ENCODE data around the gene PRPF40A. TPM values are rescaled to one million over a fixed set of nuclear protein-coding genes. Genes with fewer than 3 reads are reported as not detected.
A peak's percentile ranks its signal among the peaks of the same experiment; 100 is the strongest.

The PRPF40A gene
- total and polyA plus RNA-seq, 2 of the 13 experiments (the other 11 are each of a cell fraction or from before 2014, with no cell fraction given), result 146 to 207 TPM

DNA sequence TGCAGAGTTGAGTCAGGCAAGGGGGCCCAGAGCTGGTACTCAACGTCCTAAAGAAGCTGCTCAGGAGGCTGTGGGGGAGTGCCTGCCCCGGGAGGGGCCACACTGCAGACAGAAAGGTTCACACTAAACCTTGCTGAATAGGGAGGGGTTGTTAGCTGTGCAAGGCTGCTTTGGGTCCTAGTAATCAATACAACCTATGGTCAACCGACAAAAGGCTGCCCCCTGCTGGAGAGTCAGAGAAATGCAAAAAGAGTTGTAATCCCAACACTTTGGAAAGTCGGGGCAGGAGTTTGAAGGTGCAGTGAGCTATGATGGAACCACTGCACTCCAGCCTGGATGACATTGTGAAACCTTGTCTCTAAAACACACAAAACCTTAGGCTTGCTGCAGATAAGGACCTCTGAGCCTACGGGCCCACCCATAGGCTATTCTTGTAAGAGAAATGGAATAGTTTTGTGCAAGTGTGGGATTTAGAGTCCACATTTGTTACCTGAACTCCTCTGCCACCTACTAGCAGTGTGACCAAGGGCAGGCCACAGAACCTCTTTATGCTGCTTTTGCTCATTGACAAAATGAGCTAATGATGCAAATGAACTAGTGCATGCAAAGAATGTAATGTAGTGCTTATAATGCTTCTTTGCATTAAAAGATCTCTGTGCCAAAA, 81.5 kb downstream of the PRPF40A start (continued):
- TF ChIP-seq, protein P1, sequence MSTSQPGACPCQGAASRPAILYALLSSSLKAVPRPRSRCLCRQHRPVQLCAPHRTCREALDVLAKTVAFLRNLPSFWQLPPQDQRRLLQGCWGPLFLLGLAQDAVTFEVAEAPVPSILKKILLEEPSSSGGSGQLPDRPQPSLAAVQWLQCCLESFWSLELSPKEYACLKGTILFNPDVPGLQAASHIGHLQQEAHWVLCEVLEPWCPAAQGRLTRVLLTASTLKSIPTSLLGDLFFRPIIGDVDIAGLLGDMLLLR (CRISPR knock-in tag; IDR thresholded peaks at IDR 0.05), result no peak
- TF ChIP-seq ZNF605 (CRISPR knock-in tag; IDR thresholded peaks at IDR 0.05) (no peak), SALL1 (CRISPR knock-in tag; IDR thresholded peaks at IDR 0.05) (peak; percentile 39; the same call in 1 of the 2 replicates), HOXA9 (CRISPR knock-in tag; IDR thresholded peaks at IDR 0.05; ENCODE audit: borderline replicate concordance) (no peak), ZNF7 (CRISPR knock-in tag; IDR thresholded peaks at IDR 0.05) (no peak), RBM22 (optimal IDR thresholded peaks at IDR 0.05; ENCODE audit: low read length) (no peak), ZNF720 (CRISPR knock-in tag; IDR thresholded peaks at IDR 0.05) (no peak), ZFP37 (CRISPR knock-in tag; IDR thresholded peaks at IDR 0.05; ENCODE audit: borderline replicate concordance) (no peak)
- TF ChIP-seq, protein P2, sequence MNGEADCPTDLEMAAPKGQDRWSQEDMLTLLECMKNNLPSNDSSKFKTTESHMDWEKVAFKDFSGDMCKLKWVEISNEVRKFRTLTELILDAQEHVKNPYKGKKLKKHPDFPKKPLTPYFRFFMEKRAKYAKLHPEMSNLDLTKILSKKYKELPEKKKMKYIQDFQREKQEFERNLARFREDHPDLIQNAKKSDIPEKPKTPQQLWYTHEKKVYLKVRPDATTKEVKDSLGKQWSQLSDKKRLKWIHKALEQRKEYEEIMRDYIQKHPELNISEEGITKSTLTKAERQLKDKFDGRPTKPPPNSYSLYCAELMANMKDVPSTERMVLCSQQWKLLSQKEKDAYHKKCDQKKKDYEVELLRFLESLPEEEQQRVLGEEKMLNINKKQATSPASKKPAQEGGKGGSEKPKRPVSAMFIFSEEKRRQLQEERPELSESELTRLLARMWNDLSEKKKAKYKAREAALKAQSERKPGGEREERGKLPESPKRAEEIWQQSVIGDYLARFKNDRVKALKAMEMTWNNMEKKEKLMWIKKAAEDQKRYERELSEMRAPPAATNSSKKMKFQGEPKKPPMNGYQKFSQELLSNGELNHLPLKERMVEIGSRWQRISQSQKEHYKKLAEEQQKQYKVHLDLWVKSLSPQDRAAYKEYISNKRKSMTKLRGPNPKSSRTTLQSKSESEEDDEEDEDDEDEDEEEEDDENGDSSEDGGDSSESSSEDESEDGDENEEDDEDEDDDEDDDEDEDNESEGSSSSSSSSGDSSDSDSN (CRISPR knock-in tag; IDR thresholded peaks at IDR 0.05), result 0 out of 2 replicates have a peak, but pooled peaks have one; percentile 25
- TF ChIP-seq, protein P3, sequence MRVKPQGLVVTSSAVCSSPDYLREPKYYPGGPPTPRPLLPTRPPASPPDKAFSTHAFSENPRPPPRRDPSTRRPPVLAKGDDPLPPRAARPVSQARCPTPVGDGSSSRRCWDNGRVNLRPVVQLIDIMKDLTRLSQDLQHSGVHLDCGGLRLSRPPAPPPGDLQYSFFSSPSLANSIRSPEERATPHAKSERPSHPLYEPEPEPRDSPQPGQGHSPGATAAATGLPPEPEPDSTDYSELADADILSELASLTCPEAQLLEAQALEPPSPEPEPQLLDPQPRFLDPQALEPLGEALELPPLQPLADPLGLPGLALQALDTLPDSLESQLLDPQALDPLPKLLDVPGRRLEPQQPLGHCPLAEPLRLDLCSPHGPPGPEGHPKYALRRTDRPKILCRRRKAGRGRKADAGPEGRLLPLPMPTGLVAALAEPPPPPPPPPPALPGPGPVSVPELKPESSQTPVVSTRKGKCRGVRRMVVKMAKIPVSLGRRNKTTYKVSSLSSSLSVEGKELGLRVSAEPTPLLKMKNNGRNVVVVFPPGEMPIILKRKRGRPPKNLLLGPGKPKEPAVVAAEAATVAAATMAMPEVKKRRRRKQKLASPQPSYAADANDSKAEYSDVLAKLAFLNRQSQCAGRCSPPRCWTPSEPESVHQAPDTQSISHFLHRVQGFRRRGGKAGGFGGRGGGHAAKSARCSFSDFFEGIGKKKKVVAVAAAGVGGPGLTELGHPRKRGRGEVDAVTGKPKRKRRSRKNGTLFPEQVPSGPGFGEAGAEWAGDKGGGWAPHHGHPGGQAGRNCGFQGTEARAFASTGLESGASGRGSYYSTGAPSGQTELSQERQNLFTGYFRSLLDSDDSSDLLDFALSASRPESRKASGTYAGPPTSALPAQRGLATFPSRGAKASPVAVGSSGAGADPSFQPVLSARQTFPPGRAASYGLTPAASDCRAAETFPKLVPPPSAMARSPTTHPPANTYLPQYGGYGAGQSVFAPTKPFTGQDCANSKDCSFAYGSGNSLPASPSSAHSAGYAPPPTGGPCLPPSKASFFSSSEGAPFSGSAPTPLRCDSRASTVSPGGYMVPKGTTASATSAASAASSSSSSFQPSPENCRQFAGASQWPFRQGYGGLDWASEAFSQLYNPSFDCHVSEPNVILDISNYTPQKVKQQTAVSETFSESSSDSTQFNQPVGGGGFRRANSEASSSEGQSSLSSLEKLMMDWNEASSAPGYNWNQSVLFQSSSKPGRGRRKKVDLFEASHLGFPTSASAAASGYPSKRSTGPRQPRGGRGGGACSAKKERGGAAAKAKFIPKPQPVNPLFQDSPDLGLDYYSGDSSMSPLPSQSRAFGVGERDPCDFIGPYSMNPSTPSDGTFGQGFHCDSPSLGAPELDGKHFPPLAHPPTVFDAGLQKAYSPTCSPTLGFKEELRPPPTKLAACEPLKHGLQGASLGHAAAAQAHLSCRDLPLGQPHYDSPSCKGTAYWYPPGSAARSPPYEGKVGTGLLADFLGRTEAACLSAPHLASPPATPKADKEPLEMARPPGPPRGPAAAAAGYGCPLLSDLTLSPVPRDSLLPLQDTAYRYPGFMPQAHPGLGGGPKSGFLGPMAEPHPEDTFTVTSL (CRISPR knock-in tag; IDR thresholded peaks at IDR 0.05; ENCODE audit: borderline replicate concordance), result no peak
- TF ChIP-seq, protein P4, sequence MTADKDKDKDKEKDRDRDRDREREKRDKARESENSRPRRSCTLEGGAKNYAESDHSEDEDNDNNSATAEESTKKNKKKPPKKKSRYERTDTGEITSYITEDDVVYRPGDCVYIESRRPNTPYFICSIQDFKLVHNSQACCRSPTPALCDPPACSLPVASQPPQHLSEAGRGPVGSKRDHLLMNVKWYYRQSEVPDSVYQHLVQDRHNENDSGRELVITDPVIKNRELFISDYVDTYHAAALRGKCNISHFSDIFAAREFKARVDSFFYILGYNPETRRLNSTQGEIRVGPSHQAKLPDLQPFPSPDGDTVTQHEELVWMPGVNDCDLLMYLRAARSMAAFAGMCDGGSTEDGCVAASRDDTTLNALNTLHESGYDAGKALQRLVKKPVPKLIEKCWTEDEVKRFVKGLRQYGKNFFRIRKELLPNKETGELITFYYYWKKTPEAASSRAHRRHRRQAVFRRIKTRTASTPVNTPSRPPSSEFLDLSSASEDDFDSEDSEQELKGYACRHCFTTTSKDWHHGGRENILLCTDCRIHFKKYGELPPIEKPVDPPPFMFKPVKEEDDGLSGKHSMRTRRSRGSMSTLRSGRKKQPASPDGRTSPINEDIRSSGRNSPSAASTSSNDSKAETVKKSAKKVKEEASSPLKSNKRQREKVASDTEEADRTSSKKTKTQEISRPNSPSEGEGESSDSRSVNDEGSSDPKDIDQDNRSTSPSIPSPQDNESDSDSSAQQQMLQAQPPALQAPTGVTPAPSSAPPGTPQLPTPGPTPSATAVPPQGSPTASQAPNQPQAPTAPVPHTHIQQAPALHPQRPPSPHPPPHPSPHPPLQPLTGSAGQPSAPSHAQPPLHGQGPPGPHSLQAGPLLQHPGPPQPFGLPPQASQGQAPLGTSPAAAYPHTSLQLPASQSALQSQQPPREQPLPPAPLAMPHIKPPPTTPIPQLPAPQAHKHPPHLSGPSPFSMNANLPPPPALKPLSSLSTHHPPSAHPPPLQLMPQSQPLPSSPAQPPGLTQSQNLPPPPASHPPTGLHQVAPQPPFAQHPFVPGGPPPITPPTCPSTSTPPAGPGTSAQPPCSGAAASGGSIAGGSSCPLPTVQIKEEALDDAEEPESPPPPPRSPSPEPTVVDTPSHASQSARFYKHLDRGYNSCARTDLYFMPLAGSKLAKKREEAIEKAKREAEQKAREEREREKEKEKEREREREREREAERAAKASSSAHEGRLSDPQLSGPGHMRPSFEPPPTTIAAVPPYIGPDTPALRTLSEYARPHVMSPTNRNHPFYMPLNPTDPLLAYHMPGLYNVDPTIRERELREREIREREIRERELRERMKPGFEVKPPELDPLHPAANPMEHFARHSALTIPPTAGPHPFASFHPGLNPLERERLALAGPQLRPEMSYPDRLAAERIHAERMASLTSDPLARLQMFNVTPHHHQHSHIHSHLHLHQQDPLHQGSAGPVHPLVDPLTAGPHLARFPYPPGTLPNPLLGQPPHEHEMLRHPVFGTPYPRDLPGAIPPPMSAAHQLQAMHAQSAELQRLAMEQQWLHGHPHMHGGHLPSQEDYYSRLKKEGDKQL (CRISPR knock-in tag; IDR thresholded peaks at IDR 0.05; ENCODE audit: low read depth), result no peak
- TF ChIP-seq, protein P5, sequence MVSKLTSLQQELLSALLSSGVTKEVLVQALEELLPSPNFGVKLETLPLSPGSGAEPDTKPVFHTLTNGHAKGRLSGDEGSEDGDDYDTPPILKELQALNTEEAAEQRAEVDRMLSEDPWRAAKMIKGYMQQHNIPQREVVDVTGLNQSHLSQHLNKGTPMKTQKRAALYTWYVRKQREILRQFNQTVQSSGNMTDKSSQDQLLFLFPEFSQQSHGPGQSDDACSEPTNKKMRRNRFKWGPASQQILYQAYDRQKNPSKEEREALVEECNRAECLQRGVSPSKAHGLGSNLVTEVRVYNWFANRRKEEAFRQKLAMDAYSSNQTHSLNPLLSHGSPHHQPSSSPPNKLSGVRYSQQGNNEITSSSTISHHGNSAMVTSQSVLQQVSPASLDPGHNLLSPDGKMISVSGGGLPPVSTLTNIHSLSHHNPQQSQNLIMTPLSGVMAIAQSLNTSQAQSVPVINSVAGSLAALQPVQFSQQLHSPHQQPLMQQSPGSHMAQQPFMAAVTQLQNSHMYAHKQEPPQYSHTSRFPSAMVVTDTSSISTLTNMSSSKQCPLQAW (CRISPR knock-in tag; IDR thresholded peaks at IDR 0.05), result 0 out of 2 replicates have a peak, but pooled peaks have one; percentile 29

Measured in HepG2 (cell line).